ENCODE results near the gene GRM1.

Gene GRM1

DNA sequence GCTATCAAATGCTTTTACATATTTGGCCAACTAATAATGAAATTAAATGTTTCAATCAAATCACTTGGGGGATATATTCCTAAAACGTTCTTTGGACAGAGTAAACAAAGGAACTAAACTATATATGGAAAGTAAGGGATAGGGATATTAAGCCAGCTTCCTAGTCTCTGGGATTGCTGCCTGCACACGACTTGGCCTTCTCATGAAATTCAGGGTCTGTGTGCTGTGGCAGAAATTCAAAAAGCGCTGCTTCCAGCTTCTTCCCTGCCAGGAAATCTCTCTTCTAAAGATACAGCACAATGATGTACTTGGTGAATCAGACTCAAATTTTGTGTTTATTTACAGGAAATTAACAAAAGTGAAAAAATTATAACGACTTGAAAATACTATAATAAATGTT, 308.5 kb downstream of the GRM1 start:
- no peak overlapping the region for H3K27ac ChIP-seq
- TF ChIP-seq, protein P1, sequence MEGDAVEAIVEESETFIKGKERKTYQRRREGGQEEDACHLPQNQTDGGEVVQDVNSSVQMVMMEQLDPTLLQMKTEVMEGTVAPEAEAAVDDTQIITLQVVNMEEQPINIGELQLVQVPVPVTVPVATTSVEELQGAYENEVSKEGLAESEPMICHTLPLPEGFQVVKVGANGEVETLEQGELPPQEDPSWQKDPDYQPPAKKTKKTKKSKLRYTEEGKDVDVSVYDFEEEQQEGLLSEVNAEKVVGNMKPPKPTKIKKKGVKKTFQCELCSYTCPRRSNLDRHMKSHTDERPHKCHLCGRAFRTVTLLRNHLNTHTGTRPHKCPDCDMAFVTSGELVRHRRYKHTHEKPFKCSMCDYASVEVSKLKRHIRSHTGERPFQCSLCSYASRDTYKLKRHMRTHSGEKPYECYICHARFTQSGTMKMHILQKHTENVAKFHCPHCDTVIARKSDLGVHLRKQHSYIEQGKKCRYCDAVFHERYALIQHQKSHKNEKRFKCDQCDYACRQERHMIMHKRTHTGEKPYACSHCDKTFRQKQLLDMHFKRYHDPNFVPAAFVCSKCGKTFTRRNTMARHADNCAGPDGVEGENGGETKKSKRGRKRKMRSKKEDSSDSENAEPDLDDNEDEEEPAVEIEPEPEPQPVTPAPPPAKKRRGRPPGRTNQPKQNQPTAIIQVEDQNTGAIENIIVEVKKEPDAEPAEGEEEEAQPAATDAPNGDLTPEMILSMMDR (conservative IDR thresholded peaks at IDR 0.05) = no peak

DNA sequence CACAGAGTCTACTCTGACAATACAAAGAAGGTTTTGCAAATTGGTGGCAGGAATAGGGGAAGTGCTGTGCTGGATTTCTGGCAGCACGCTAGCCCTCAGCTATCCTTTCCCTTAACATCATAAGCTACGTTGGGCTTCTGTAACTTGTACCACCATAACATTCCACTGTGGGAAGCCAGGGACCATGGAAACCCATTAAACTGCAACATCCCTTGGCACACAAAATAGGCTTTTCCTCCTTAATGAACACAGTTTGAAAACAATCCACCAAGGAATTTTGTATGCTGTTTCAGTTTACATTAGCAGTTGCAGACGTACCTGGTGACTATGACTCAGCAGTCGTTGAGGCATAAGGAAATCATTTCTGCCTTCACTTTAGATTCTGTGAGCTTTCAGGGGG, 310.9 kb downstream of the GRM1 start:
- H3K27ac ChIP-seq = no peak overlapping the region
- TF ChIP-seq, protein P1 (conservative IDR thresholded peaks at IDR 0.05) = no peak

DNA sequence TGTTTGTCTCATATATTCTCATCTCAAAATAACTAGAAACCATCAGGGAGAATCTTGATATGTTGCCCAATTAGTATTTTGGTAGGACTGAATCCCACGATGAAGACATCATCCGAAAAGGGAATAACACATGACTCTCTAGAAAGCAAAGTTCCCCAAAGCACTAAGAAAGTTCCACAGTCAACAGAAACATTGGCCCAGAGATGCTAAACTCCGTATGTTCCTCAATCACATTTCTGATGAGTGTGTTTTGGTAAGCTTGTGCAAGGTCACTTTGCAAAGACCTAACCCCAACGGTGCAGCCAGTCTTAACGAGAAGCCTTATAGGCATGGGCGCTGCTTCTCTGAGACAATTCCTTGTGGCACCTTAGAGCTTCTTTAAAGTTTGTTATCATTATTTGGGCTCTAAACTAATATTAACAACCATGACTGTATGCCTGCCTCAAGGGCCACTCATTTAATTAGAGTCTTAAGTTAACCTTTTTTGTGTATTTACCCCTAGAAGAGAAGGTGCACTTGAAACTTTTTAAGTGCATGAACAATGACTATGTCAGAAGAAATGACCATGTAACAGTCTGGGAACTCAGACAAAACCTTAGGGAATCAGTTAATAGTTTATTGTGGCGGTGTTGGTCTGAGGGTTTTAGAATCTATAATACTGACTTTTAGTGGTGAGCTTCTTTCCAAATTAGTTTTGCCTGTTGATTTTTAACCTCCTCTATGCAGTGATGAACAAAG, 312.8 kb downstream of the GRM1 start:
- no peak overlapping the region for H3K27ac ChIP-seq
- TF ChIP-seq, protein P1 (conservative IDR thresholded peaks at IDR 0.05) = no peak

DNA sequence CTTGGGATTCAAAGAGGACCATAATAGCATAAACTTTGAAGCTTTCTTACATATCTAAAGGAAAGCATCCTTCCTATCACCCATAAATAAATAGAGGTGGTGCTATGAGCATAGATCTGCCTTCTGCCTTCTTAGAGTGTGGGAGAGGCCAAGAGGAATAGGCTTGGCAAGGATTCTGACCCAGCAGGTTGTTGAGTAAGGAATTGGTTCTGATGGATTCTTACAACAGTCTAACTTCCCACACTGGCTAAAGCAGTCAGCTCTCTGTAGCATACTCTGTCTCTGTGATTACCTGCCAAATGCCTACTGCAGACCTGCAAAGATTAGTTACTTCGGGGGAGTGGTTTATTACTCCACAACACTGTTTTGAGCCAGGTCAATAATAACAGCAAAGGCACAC, 316.7 kb downstream of the GRM1 start:
- H3K27ac ChIP-seq = no peak overlapping the region
- TF ChIP-seq, protein P1 (conservative IDR thresholded peaks at IDR 0.05) = no peak

DNA sequence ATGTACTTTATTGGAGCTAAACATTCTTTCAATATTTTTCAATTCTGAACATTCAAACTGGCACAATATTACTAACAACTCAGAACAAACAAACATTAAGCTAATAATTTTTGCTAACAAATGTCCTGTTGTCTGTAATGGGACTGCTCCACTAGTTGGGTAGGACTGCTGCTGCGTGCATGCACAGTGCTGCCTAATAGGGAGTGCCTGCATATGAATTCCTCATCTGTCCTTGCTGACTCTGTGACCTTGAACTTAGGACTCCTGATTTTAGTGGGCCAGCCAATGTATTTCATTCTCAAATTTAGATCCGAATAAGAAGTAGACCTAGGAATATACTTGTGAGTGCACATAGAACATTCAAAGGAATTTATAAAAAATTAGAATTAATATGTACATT, 318.2 kb downstream of the GRM1 start:
- no peak overlapping the region for H3K27ac ChIP-seq
- TF ChIP-seq, protein P1 (conservative IDR thresholded peaks at IDR 0.05) = no peak

DNA sequence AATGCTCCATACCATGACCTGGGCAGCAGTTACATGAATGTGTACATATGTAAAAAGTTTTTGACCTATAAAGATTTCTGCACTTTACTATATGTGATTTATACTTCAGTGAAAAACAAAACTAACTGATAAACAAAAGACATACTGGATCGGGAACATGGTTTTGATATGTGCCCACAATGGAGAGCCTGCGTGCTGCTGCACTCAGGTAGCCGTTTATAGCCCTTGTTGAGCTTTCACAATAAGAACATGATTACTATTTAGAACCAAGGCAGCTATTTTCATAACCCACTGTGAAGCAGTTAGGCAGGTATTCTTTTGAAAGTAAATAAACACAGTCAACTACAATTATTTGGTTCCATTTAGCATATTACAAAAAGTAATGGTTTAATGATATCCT, 318.8 kb downstream of the GRM1 start:
- H3K27ac ChIP-seq = no peak overlapping the region
- TF ChIP-seq, protein P1 (conservative IDR thresholded peaks at IDR 0.05) = no peak

DNA sequence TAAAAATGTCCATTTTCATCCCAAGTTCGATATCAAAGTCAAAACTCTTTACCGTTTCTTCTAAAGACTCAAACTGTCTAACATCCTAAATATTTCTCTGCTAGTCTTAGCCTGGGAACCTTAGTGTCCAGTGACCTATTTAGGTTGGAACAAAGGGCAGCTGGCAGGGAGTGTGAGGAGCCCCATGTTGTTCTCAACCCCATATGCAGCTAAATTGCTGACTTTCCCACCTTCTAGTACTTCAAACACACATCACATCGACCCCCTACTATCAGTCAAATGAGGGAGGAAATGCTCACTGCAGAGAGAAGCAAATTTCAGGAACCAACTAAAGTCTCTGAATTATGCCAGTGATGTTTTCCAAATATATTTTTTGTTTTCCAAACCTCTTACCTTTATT, 322.2 kb downstream of the GRM1 start:
- TF ChIP-seq, protein P1 (conservative IDR thresholded peaks at IDR 0.05) = no peak
- no peak overlapping the region for H3K27ac ChIP-seq
